ENCODE data around the gene OSM.
"Not testable (repeated sequence)": the region's sequence is repeated elsewhere in the genome, so short reads cannot be mapped to it uniquely, and the experiment has no call there.

Gene OSM

DNA sequence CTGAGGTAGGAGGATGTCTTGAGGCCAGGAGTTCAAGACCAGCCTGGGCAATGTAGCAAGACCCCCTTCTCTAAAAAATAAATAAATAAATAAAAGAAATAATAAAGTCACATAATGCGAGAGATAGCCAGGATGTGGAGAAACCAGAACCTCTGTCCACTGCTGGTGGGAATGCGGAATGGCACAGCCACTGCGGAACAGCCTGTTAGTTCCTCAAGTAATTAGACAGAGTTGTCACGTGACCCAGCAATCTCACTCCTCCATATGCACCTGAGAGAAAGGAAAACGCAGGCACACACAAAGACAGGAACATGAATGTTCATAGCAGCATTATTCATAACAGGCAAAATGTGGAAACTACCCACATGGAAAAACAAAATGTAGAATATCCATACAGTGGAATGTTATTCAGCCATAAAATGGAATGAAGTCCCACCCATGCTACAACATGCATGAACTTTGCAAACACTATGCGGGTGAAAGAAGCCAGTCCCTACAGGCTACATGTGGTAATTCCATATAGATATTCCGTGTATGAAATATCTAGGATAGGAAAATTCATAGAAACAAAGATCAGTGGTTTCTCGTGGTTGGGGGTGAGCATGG, 47.5 kb downstream of the OSM start:
- H3K9me3 ChIP-seq (ENCODE audit: control extremely low read depth in 1 of 5, control insufficient read depth in 4 of 5, insufficient read depth in 2 of 5, low read depth in 1 of 5, low read length in 4 of 5), result no peaks in the 10 kb centered on the region
- CTCF ChIA-PET, result no interaction called here
- H3K27ac ChIP-seq (ENCODE audit: insufficient read depth in 1 of 2, low read depth in 1 of 2, low read length in 2 of 2, poor library complexity in 1 of 2, severe bottlenecking in 2 of 2), result no peak overlapping the region
- H3K4me1 ChIP-seq (ENCODE audit: control extremely low read depth in 1 of 4, control insufficient read depth in 4 of 4, insufficient read depth in 4 of 4, low read length in 3 of 4), result peaks cover 0 to 36% (median 19%) of the 10 kb centered on the region in 4 experiments
- 100% methylated on average over 4 of the region's 8 CpGs for WGBS (ENCODE audit: insufficient coverage)
- POLR2A ChIA-PET, result no interaction called here
- no peak for DNase-seq
- H3K27me3 ChIP-seq (replicated peaks in 2 of 5; ENCODE audit: control insufficient read depth in 4 of 5, insufficient read depth in 5 of 5, low read length in 4 of 5), result peaks cover 0 to 2% (median 0%) of the 10 kb centered on the region in 5 experiments
- H3K4me3 ChIP-seq (ENCODE audit: control insufficient read depth in 1 of 7, extremely low read depth in 1 of 7, insufficient read depth in 4 of 7, low read depth in 2 of 7, low read length in 6 of 7), result no peak overlapping the region
- H3K36me3 ChIP-seq (ENCODE audit: control insufficient read depth in 4 of 4, insufficient read depth in 4 of 4, low read length in 3 of 4), result no peaks in the 10 kb centered on the region

DNA sequence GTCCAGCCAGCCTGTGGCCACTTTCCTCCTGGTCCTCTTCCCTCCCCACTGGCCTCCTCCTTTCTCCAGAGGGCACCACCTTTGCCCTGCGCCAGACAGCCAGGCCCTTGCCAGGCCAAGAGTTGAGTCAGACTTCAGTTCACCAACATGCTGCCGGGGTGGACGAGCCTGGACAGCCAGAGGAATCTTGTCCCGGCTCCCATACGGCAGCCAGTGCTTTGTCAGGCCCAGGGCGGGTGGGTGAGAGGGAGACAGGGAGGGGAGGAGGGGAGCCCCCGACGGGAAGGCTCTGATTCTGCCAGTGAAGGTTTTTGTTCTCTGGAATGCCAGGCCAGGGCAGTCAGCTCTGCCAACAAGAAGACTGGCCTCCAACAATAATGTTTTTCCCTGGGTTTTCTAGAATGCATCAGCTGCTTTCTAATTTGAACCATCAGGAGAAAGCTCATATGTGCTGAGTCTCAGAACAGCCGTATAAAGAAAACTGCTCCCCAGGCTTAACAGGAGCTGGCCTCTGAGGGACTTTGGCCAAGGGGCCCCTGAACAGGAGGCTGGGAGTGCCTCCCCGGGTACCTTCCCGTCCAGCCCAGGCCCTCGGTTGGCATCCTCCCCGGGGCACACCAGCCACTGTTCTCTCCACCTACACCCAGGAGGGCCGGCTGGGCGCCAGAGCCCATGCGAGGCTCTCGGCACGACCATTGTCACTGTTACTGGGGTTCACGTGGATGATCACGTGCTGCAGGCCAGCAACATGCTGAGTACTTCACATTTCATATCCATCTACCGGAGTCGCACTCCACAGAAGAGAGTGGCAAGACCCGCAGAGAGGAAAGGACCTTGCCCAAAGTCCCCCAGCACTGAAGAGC, 48.7 kb downstream of the OSM start:
- POLR2A ChIA-PET, result no interaction called here
- no peak overlapping the region for H3K27ac ChIP-seq (ENCODE audit: insufficient read depth in 1 of 2, low read depth in 1 of 2, low read length in 2 of 2, poor library complexity in 1 of 2, severe bottlenecking in 2 of 2)
- no peak overlapping the region for H3K4me3 ChIP-seq (ENCODE audit: control insufficient read depth in 1 of 7, extremely low read depth in 1 of 7, insufficient read depth in 4 of 7, low read depth in 2 of 7, low read length in 6 of 7)
- 97% methylated on average over 5 of the region's 23 CpGs for WGBS (ENCODE audit: insufficient coverage)
- no peaks in the 10 kb centered on the region for H3K36me3 ChIP-seq (ENCODE audit: control insufficient read depth in 4 of 4, insufficient read depth in 4 of 4, low read length in 3 of 4)
- H3K9me3 ChIP-seq (ENCODE audit: control extremely low read depth in 1 of 5, control insufficient read depth in 4 of 5, insufficient read depth in 2 of 5, low read depth in 1 of 5, low read length in 4 of 5), result no peaks in the 10 kb centered on the region
- H3K4me1 ChIP-seq (ENCODE audit: control extremely low read depth in 1 of 4, control insufficient read depth in 4 of 4, insufficient read depth in 4 of 4, low read length in 3 of 4), result peaks cover 0 to 31% (median 21%) of the 10 kb centered on the region in 4 experiments
- peaks cover 0 to 2% (median 0%) of the 10 kb centered on the region in 5 experiments for H3K27me3 ChIP-seq (replicated peaks in 2 of 5; ENCODE audit: control insufficient read depth in 4 of 5, insufficient read depth in 5 of 5, low read length in 4 of 5)
- no peak for DNase-seq
- CTCF ChIA-PET, result no interaction called here

DNA sequence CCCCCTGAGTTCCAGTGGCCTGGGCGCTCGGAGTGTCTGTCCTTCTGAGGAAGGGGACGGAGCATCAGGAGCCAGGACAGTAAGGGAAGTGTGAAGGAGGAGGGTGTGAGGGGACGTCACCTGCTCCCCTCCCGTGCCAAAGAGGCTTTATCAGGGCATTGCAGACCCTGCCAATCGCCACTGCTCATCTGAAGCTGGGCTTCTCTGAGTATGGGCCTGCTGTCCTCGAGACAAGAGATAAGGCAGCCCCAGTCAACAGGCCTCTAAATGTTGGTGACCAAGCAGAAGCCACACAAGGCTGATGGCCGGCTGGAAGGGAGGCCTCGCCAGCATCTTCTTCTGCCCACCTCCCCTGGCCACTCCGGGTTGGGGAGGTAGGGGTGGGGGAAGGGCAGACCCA, 49.9 kb downstream of the OSM start:
- H3K4me1 ChIP-seq (ENCODE audit: control extremely low read depth in 1 of 4, control insufficient read depth in 4 of 4, insufficient read depth in 4 of 4, low read length in 3 of 4), result peaks cover 5 to 36% (median 23%) of the 10 kb centered on the region in 4 experiments
- H3K27me3 ChIP-seq (replicated peaks in 2 of 5; ENCODE audit: control insufficient read depth in 4 of 5, insufficient read depth in 5 of 5, low read length in 4 of 5), result peaks cover 0 to 2% (median 0%) of the 10 kb centered on the region in 5 experiments
- H3K27ac ChIP-seq (ENCODE audit: insufficient read depth in 1 of 2, low read depth in 1 of 2, low read length in 2 of 2, poor library complexity in 1 of 2, severe bottlenecking in 2 of 2), result no peak overlapping the region
- no peak overlapping the region for H3K4me3 ChIP-seq (ENCODE audit: control insufficient read depth in 1 of 7, extremely low read depth in 1 of 7, insufficient read depth in 4 of 7, low read depth in 2 of 7, low read length in 6 of 7)
- no peaks in the 10 kb centered on the region for H3K36me3 ChIP-seq (ENCODE audit: control insufficient read depth in 4 of 4, insufficient read depth in 4 of 4, low read length in 3 of 4)
- peak; percentile 58 to 80 (median 73) for DNase-seq
- ChIA-PET CTCF (no interaction called here), POLR2A (no interaction called here)
- 73% methylated on average over 7 of the region's 10 CpGs for WGBS (ENCODE audit: insufficient coverage)
- no peaks in the 10 kb centered on the region for H3K9me3 ChIP-seq (ENCODE audit: control extremely low read depth in 1 of 5, control insufficient read depth in 4 of 5, insufficient read depth in 2 of 5, low read depth in 1 of 5, low read length in 4 of 5)

DNA sequence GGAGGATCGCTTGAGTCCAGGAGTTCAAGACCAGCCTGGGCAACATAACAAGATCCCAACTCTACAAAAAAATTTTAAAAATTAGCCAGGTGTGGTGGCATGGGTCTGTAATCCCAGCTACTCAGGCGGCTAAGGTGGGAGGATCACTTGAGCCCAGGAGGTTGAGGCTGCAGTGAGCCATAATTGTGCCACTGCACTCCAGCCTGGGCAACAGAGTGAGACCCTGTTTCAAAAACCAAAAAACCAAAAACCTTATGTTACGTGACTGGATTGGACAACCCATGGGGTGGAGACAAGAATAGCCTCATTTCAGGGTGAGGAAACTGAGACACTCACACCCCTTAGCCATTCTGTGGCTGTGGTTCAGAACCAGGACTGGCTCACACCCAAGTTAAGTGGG, 50.4 kb downstream of the OSM start:
- 94% methylated on average over 2 of the region's 3 CpGs for WGBS (ENCODE audit: insufficient coverage)
- H3K4me1 ChIP-seq (ENCODE audit: control extremely low read depth in 1 of 4, control insufficient read depth in 4 of 4, insufficient read depth in 4 of 4, low read length in 3 of 4), result peaks cover 5 to 31% (median 19%) of the 10 kb centered on the region in 4 experiments
- H3K27ac ChIP-seq (ENCODE audit: insufficient read depth in 1 of 2, low read depth in 1 of 2, low read length in 2 of 2, poor library complexity in 1 of 2, severe bottlenecking in 2 of 2); H3K9me3 ChIP-seq (ENCODE audit: control extremely low read depth in 1 of 5, control insufficient read depth in 4 of 5, insufficient read depth in 2 of 5, low read depth in 1 of 5, low read length in 4 of 5); DNase-seq; CTCF ChIA-PET; H3K27me3 ChIP-seq (replicated peaks in 2 of 5; ENCODE audit: control insufficient read depth in 4 of 5, insufficient read depth in 5 of 5, low read length in 4 of 5); H3K36me3 ChIP-seq (ENCODE audit: control insufficient read depth in 4 of 4, insufficient read depth in 4 of 4, low read length in 3 of 4); POLR2A ChIA-PET; H3K4me3 ChIP-seq (ENCODE audit: control insufficient read depth in 1 of 7, extremely low read depth in 1 of 7, insufficient read depth in 4 of 7, low read depth in 2 of 7, low read length in 6 of 7): not testable (repeated sequence)

DNA sequence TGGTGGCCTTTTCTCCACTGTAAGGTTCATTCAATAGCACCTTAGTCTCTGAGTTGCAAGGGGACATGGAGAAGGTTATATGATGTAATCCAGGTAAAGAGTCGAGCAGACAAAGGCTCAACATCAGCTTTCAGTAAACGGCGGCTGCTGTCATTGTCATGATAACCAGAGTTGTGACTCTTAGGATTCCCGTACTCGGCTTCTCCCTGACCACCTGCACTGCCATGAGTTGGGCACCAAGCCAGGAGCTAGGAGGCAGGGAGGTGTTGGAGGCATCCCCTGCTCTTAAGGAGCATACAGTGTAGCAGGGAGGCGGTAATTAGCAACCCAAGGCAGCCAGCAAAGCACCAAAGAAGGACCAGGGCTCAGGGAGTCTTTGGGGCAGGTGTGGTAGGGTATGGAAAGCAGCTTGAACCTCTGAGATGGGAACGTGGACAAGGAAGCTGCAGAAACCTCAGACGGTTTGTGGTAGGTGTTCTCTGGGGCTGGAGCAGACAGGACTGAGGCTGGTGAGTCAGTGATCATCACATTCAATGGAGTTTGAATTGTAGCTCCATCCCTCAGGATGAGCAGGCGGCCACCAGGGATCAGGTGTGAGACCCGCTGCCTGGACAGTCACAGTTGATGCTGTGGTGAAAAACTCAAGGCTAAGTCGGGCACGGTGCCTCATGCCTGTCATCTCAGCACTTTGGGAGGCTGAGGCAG, 51.8 kb downstream of the OSM start:
- WGBS (ENCODE audit: insufficient coverage), result 88% methylated on average over 12 of the region's 12 CpGs
- POLR2A ChIA-PET, result interaction anchor here (0.6 to 0.9 kb wide), 2 partner anchors 10 to 1513 kb away, joined by 3 read pairs; no protein-coding TSS in a partner anchor

DNA sequence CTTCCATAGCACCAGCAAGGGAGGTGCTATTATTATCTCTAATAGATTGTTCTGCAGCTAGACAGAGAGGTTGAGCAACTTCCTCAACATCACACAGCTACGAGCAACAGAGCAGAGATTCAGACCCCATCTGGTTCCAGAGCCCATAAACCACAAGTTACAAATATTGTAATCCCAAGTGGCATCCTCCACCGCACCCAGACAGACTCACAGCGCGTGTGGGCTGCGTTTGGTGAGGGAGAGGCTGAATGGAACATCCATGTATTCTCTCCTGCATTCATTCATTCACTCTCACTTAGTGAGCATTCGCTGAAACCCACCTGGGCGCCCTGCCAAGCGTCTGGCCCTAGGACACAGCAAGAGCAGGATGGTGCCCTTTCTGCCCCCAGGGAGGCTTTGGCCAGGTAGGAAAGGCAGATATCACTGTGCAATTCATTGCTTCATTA, 53.6 kb downstream of the OSM start:
- POLR2A ChIA-PET, result no interaction called here

More for the DNA sequence above, 51.8 kb downstream of the OSM start:
- Histone ChIP-seq H3K36me3 (ENCODE audit: control insufficient read depth in 4 of 4, insufficient read depth in 4 of 4, low read length in 3 of 4) (no peaks in the 10 kb centered on the region), H3K4me1 (ENCODE audit: control extremely low read depth in 1 of 4, control insufficient read depth in 4 of 4, insufficient read depth in 4 of 4, low read length in 3 of 4) (peaks cover 0 to 22% (median 11%) of the 10 kb centered on the region in 4 experiments), H3K9me3 (ENCODE audit: control extremely low read depth in 1 of 5, control insufficient read depth in 4 of 5, insufficient read depth in 2 of 5, low read depth in 1 of 5, low read length in 4 of 5) (no peaks in the 10 kb centered on the region), H3K27ac (ENCODE audit: insufficient read depth in 1 of 2, low read depth in 1 of 2, low read length in 2 of 2, poor library complexity in 1 of 2, severe bottlenecking in 2 of 2) (no peak overlapping the region), H3K4me3 (ENCODE audit: control insufficient read depth in 1 of 7, extremely low read depth in 1 of 7, insufficient read depth in 4 of 7, low read depth in 2 of 7, low read length in 6 of 7) (no peak overlapping the region), H3K27me3 (replicated peaks in 2 of 5; ENCODE audit: control insufficient read depth in 4 of 5, insufficient read depth in 5 of 5, low read length in 4 of 5) (peaks cover 0 to 2% (median 0%) of the 10 kb centered on the region in 5 experiments)
- no peak for DNase-seq
- CTCF ChIA-PET, result interaction anchor here (0.9 to 1.4 kb wide), 4 partner anchors 9 to 107 kb away, joined by 3 read pairs; no protein-coding TSS in a partner anchor

More for the DNA sequence above, 53.6 kb downstream of the OSM start:
- Histone ChIP-seq H3K27ac (ENCODE audit: insufficient read depth in 1 of 2, low read depth in 1 of 2, low read length in 2 of 2, poor library complexity in 1 of 2, severe bottlenecking in 2 of 2) (no peak overlapping the region), H3K4me1 (ENCODE audit: control extremely low read depth in 1 of 4, control insufficient read depth in 4 of 4, insufficient read depth in 4 of 4, low read length in 3 of 4) (peaks cover 5 to 35% (median 20%) of the 10 kb centered on the region in 4 experiments), H3K4me3 (ENCODE audit: control insufficient read depth in 1 of 7, extremely low read depth in 1 of 7, insufficient read depth in 4 of 7, low read depth in 2 of 7, low read length in 6 of 7) (no peak overlapping the region), H3K27me3 (replicated peaks in 2 of 5; ENCODE audit: control insufficient read depth in 4 of 5, insufficient read depth in 5 of 5, low read length in 4 of 5) (peaks cover 0 to 2% (median 0%) of the 10 kb centered on the region in 5 experiments), H3K36me3 (ENCODE audit: control insufficient read depth in 4 of 4, insufficient read depth in 4 of 4, low read length in 3 of 4) (no peaks in the 10 kb centered on the region), H3K9me3 (ENCODE audit: control extremely low read depth in 1 of 5, control insufficient read depth in 4 of 5, insufficient read depth in 2 of 5, low read depth in 1 of 5, low read length in 4 of 5) (no peaks in the 10 kb centered on the region)
- 86% methylated on average over 4 of the region's 8 CpGs for WGBS (ENCODE audit: insufficient coverage)
- CTCF ChIA-PET, result interaction anchor here (0.8 kb wide), 1 partner anchor 105 kb away, joined by 3 read pairs; no protein-coding TSS in a partner anchor
- no peak for DNase-seq

All from common myeloid progenitor, CD34-positive (primary cell).